HG03175 (cell line): ENCODE results near the gene RPL15.
A peak's percentile ranks its signal among the peaks of the same experiment; 100 is the strongest.
"Not testable (repeated sequence)": the region's sequence is repeated elsewhere in the genome, so short reads cannot be mapped to it uniquely, and the experiment has no call there.

Experiments used
- ATAC-seq: cut with Tn5 transposase; IDR thresholded peaks from one replicate; pipeline ENCODE4 v1.9.1; 2021; ENCODE audit warnings: mild to moderate bottlenecking, moderate library complexity; ENCODE audit not compliant: unreplicated experiment

Gene RPL15

DNA sequence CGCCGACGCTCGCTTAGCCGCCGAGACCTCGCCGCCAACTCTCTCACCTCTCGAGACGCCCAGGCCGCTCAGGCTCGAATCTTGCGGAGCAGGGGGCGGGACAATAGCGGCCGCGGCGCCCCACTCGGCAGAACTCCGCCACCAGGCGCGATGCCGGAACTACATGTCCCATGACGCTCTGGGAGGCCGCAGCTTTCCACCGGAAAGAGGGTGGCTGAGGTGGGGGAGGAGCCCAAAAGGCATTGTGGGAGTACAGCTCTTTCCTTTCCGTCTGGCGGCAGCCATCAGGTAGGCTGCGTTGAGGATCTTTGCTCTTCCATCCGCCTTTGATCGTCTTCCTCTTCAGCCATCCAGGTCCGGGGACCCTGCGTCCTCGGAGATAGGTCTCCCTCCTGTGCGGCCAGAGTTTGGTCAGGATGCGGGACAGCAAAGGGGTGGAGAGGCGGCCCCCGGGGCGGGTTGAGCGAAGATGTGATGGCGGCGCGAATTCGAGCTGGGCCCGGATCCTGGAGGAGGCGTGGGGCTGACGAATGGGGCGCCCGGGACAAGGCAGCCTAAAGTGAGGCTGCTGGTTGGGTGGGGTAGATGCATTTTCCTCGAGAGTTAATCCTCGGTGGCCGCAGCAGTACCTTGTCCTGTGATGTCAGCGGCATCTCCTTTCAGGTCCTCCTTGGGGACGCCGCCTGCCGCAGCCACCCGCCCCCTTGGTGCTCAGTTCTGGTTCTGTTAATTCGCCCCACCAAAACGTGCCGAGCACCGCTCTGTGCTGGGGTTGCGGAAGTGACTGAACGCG is at the start of gene RPL15, which contains the start of gene NKIRAS1:
RPL15 (plus strand) TSS at position 247 of the 793 bp plus-strand sequence. CDS start 728 bp downstream, outside the sequence.
NKIRAS1 (minus strand) TSS at position 105 of the 793 bp plus-strand sequence. CDS start 6,086 bp downstream, outside the sequence.
- peak; percentile 93 for ATAC-seq

DNA sequence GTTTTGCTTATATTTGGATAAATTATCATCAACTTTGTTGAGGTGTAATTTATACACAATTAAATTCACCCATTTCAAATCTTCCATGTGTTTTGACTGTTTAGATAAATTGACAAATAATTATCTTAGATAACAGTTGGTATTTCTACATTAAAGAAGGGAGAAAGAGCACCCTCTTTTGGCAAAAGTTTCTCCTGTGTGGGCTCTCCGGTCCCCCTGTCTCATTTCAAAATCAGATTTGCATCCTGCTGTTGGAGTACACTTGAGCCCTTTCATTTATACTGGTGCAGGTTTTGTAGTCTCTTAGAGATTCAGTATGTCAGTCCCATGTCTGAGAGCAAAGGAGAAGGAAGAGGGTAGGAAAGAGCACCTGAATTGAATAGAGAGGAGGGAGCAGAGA is 49.5 kb upstream of the RPL15 start:
- no peak for ATAC-seq

DNA sequence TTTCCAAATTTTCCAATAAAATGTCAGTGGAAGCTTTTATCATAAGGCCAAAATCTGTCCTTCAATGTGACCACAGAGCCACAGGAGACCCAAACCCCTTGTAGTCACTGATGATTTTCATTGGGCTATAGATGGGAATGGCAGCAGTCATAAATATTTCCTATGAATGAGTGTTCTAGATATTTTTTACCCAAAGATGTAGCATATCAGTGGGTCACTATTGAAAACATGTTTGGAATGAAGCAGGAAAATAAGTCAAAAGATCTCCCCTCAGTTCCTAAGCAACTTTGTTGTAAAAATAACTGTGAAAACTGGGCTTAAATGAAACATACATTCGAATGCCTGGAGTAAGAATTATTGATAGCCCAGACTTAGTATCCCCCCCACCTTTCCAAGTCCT is 49.1 kb upstream of the RPL15 start:
- ATAC-seq, result no peak

DNA sequence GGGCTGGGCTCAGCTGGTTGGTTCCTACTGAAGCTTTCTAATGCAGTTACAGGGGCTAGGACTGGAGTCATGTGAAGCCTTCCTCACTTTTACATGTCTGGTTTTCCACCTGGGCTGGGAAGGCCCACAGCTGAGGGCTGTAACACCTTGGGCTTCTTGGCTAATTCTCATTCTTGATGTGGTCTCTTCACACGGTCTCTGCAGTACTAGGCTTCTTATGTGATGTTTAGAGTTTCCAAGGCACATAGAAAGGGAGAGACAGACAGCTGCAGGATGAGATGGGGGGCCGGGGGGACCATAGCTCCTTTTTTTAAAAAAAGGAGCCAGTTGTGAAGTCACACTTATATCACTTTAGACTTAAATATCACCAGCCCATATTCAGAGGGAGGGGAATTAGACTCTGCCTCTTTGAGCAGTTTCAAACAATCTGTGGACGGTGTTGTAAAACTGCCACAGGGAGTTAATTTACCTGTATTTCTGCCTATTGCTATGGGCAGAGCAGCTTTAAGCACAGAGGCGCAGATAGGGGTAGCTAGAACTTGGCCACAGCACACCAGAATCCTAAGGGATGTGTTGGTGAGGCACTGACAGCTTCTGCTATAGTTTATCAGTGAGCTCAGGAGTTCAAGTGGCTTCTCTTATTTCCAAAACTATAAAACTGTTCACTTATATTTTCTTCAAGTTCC is 46.8 kb upstream of the RPL15 start:
- ATAC-seq, result no peak

- ATAC-seq, result not testable (repeated sequence)
These were observed 46.3 kb upstream of the RPL15 start for GRCh38 chr3:23870663-23871043.

- not testable (repeated sequence) for ATAC-seq
These were observed 45.6 kb upstream of the RPL15 start for GRCh38 chr3:23871361-23871760.

DNA sequence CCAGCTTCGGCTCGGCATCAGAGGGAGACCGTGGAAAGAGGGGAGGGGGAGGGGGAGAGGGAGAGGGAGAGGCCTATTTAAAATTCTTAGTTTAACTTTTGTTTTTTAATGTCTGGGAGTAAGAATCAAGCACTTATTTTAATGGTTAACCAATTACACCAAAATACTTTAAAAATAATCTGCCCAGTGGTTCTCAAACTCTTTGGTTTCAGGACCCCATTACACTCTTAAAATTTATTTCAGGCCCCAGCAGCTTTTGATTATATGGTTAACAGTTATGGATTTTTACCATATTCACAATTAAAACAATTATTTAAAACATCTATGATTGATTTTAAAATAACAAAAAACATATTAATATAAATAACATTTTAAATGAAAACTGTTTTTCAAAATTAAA is 44.6 kb upstream of the RPL15 start:
- no peak for ATAC-seq

- no peak for ATAC-seq
These were observed 43.0 kb upstream of the RPL15 start for GRCh38 chr3:23873941-23874340.

- no peak for ATAC-seq
These were observed 42.4 kb upstream of the RPL15 start for GRCh38 chr3:23874359-23875112.

- ATAC-seq, result no peak
These were observed 41.7 kb upstream of the RPL15 start for GRCh38 chr3:23875113-23875725.

DNA sequence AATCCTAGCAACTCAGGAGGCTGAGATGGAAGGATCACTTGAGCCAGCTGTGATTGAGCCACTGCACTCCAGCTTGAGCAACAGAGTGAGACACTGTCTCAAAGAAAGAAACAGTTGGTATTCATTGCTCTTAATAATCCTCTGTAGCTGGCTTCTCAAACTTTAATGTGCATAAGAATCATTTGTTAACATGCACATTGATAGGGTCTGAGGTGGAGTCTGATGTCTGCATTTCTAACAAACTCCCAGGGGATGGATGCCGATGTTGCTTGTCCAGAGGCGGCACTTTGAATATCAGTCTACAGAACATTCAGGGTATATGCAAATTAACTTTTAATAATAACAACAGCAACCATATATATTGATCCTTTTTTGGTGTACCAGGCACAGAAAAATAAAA is 40.0 kb upstream of the RPL15 start:
- no peak for ATAC-seq

DNA sequence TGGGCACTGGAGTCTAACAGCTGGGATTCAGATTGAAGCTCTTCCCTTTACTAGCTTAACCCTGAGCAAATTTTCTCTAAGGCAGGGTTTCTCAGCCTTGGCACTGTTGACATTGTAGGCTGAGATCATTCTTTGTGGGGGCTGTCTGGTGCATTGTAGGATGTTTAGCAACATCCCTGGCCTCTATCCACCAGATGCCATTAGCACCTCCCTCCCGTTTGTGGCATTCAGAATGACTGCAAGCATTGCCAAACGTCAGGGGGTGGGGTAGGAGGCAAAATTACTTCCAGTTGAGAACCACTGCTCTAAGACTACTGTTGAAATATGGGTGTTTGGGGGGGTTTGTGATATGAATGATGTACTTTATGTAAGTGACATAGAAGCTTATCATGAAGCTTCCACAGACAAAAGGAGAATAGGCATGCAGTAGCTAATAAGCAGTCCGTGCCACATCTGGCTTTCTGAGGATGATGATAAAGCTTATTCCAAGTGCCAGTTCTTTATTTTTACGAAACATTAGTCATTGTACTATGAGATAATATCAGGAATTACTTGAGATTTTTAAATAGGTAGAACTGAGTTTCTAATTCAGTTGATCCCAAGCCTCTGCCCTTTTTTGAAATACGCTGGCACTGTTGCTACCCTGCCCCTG is 39.5 kb upstream of the RPL15 start:
- ATAC-seq, result no peak

DNA sequence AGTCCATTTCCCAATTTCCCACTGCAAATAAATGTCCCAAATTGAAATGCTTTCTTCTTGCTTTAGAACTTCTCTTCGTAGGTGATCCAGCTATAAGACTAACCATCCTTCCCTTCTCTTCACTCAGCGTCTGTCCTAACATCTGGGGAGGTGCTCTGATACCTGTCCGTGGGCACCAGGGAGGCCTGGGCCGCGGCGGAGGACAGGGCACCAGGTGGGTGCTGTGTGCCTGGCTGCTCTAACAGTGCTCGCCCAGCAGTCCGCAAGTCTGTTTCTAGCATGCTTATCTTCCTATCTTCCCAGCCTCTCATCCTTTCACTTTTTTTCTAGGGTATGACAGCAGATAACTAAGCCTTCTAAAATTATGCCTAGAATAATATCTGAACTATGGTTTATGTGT is 37.4 kb upstream of the RPL15 start:
- no peak for ATAC-seq

- no peak for ATAC-seq
These were observed 36.1 kb upstream of the RPL15 start for GRCh38 chr3:23880703-23881339.

DNA sequence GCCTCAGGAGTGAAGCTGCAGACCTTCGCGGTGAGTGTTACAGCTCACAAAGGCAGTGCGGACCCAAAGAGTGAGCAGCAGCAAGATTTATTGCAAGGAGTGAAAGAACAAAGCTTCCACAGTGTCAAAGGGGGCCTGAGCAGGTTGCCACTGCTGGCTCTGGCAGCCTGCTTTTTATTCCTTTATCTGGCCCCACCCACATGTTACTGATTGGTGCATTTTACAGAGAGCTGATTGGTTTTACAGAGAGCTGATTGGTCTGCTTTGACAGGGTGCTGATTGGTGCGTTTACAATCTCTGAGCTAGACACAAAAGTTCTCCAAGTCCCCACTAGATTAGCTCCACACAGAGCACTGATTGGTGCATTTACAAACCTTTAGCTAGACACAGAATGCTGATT is 34.9 kb upstream of the RPL15 start:
- not testable (repeated sequence) for ATAC-seq

GRCh38 chr3:23882487-23882918 is 34.4 kb upstream of the RPL15 start:
- ATAC-seq, result no peak

- no peak for ATAC-seq
These were observed 32.5 kb upstream of the RPL15 start for GRCh38 chr3:23884481-23884880.

DNA sequence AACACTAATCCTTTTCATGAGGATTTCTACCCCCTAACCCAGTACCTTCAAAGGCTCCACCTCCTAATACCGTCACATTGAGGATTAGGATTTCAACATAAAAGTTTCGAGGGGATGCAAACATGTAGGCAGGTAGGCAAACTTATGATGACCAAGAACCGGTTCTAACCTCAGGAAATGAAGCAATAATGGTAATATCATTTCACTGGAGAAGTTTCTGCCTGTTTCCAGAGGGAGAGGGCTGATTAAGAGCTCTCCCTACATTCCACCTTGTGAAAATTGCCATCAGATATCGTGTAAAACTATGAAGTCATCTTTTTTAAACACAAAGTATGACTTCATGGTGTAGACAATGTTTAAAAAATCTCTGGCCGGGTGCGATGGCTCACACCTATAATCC is 31.7 kb upstream of the RPL15 start:
- ATAC-seq, result no peak

GRCh38 chr3:23886311-23886710 is 30.6 kb upstream of the RPL15 start:
- ATAC-seq, result no peak

GRCh38 chr3:23888617-23889228 is 28.2 kb upstream of the RPL15 start:
- no peak for ATAC-seq
